Measurements from ENCODE around the gene CALD1. TPM values are rescaled to one million over a fixed set of nuclear protein-coding genes. Genes with fewer than 3 reads are reported as not detected.

Gene CALD1
- total RNA-seq, 1 experiment from 2014 or later, result 47.9 TPM

DNA sequence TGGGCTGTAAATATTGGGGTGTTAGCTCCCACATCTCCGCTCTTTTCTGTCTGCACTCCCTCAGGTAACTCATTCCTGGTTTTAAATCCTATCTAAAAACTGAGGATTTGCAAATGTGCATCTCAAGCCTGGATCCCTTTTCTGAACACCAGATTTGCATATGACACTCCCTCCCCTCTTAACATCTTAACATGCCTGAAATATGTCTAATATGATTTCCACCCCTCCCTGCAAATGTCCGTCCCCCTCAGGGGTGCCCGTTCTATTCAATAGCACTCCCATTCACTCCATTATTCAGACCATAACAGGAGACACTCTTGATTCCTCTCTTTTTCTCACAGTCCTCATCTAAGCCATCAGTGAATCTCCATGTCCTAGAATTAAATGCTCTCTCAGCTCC lies 8.3 kb upstream of the CALD1 start:
- CTCF ChIA-PET, result no interaction called here
- intact Hi-C loops (cut with micrococcal nuclease; ENCODE audit: unreplicated experiment), result no loop called here

GRCh38 chr7:134771889-134772288 lies 7.5 kb upstream of the CALD1 start:
- ChIA-PET CTCF (no interaction called here), POLR2A (ENCODE audit: low non-redundant PET) (no interaction called here)
- Histone ChIP-seq H3K4me3 (ENCODE audit: low read depth, low read length, poor library complexity, severe bottlenecking) (no peak overlapping the region), H3K27ac (ENCODE audit: low read depth, low read length, poor library complexity, severe bottlenecking) (no peak overlapping the region), H3K27me3 (replicated peaks; ENCODE audit: insufficient read depth, low read depth, low read length, poor library complexity) (no peaks in the 10 kb centered on the region), H3K4me1 (ENCODE audit: insufficient read depth, low read length, poor library complexity, severe bottlenecking) (no peaks in the 10 kb centered on the region), H3K36me3 (ENCODE audit: insufficient read depth, low read length, poor library complexity, severe bottlenecking) (no peaks in the 10 kb centered on the region), H3K9me3 (ENCODE audit: low read depth, low read length, poor library complexity, severe bottlenecking) (no peaks in the 10 kb centered on the region)
- intact Hi-C loops (cut with micrococcal nuclease; ENCODE audit: unreplicated experiment), result no loop called here
- TF ChIP-seq EZH2 (IDR thresholded peaks at IDR 0.05; ENCODE audit: borderline replicate concordance, low read depth, low read length, poor library complexity, severe bottlenecking) (no peak), CTCF (conservative IDR thresholded peaks at IDR 0.05; ENCODE audit: low read depth, low read length) (no peak)
- DNase-seq (ENCODE audit: low spot score), result no peak
- BruUV-seq (replicated peaks), result no TSS peak

More for the DNA sequence above, 8.3 kb upstream of the CALD1 start:
- Histone ChIP-seq H3K4me1 (ENCODE audit: insufficient read depth, low read length, poor library complexity, severe bottlenecking) (no peaks in the 10 kb centered on the region), H3K27me3 (replicated peaks; ENCODE audit: insufficient read depth, low read depth, low read length, poor library complexity) (no peaks in the 10 kb centered on the region), H3K4me3 (ENCODE audit: low read depth, low read length, poor library complexity, severe bottlenecking) (no peak overlapping the region), H3K36me3 (ENCODE audit: insufficient read depth, low read length, poor library complexity, severe bottlenecking) (no peaks in the 10 kb centered on the region), H3K9me3 (ENCODE audit: low read depth, low read length, poor library complexity, severe bottlenecking) (no peaks in the 10 kb centered on the region), H3K27ac (ENCODE audit: low read depth, low read length, poor library complexity, severe bottlenecking) (no peak overlapping the region)
- BruUV-seq (replicated peaks), result no TSS peak
- no peak for TF ChIP-seq CTCF (conservative IDR thresholded peaks at IDR 0.05; ENCODE audit: low read depth, low read length)
- TF ChIP-seq EZH2 (IDR thresholded peaks at IDR 0.05; ENCODE audit: borderline replicate concordance, low read depth, low read length, poor library complexity, severe bottlenecking), result no peak
- POLR2A ChIA-PET (ENCODE audit: low non-redundant PET), result no interaction called here
- no peak for DNase-seq (ENCODE audit: low spot score)

DNA sequence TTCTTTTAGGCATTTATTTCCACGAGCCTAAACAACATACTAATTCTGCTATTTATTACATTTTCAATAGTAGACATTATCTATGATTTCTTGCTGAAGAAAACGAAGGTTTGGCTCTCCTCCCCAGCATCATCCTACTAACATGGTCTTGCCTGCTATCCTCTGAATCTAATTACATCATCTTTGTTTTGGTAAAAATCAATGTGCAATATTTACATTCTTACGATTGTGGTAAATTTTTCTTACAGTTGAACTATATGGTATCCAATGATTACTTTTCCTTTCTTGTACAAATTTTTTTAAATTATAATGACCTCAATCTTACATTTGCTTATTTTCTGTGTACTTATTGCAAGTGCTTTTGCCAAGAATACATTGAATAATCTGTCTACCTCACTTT lies 7.0 kb upstream of the CALD1 start:
- H3K27ac ChIP-seq (ENCODE audit: low read depth, low read length, poor library complexity, severe bottlenecking), result no peak overlapping the region
- H3K9me3 ChIP-seq (ENCODE audit: low read depth, low read length, poor library complexity, severe bottlenecking), result no peaks in the 10 kb centered on the region
- intact Hi-C loops (cut with micrococcal nuclease; ENCODE audit: unreplicated experiment), result no loop called here
- no peak overlapping the region for H3K4me3 ChIP-seq (ENCODE audit: low read depth, low read length, poor library complexity, severe bottlenecking)
- TF ChIP-seq CTCF (conservative IDR thresholded peaks at IDR 0.05; ENCODE audit: low read depth, low read length) (no peak), EZH2 (IDR thresholded peaks at IDR 0.05; ENCODE audit: borderline replicate concordance, low read depth, low read length, poor library complexity, severe bottlenecking) (no peak)
- no TSS peak for BruUV-seq (replicated peaks)
- H3K27me3 ChIP-seq (replicated peaks; ENCODE audit: insufficient read depth, low read depth, low read length, poor library complexity), result no peaks in the 10 kb centered on the region
- H3K4me1 ChIP-seq (ENCODE audit: insufficient read depth, low read length, poor library complexity, severe bottlenecking), result no peaks in the 10 kb centered on the region
- CTCF ChIA-PET, result no interaction called here
- no peaks in the 10 kb centered on the region for H3K36me3 ChIP-seq (ENCODE audit: insufficient read depth, low read length, poor library complexity, severe bottlenecking)
- POLR2A ChIA-PET (ENCODE audit: low non-redundant PET), result no interaction called here
- no peak for DNase-seq (ENCODE audit: low spot score)
